Caco-2 (cell line): ENCODE measurements around the gene RNF11. TPM values are rescaled to one million over a fixed set of nuclear protein-coding genes. Genes with fewer than 3 reads are reported as not detected.

ENCODE experiments used
- BruUV-seq: library from RNA; stranded (reverse); fragments of 400-500 nt; replicated peaks from 2 replicates; lab custom pipeline; 2021; lab: Mats Ljungman, UMichigan
- CTCF ChIA-PET: fragments of 300-600 bp; sonication (Branson Sonifier 250); formaldehyde crosslinking; loops from one replicate; lab custom pipeline; 2022; ENCODE audit warnings: antibody characterized with exemption; lab: Charles Lee
- POLR2A ChIA-PET: fragments of 300-600 bp; sonication (Branson Sonifier 250); formaldehyde crosslinking; loops from one replicate; lab custom pipeline; 2022; ENCODE audit warnings: antibody characterized with exemption; lab: Charles Lee
- DNase-seq, 2 experiments: peaks; one replicate each; pipeline versions ENCODE4 v3.0.0 to v3.0.0-alpha.2; 2020 to 2022
- H3K27me3 ChIP-seq: replicated peaks from 2 replicates; pipeline ENCODE4 v1.6.0; 2011; ENCODE audit warnings: low read length; ENCODE audit not compliant: control insufficient read depth, insufficient read depth
- H3K36me3 ChIP-seq: 2 replicates; pipeline ENCODE4 v1.5.1; 2011; ENCODE audit warnings: low read length; ENCODE audit not compliant: control insufficient read depth, insufficient read depth
- H3K4me1 ChIP-seq: fragments of 250-450 bp; sonication (Bioruptor Pico); 2 replicates; pipeline ENCODE4 v1.5.1; 2020; ENCODE audit warnings: mild to moderate bottlenecking
- H3K4me3 ChIP-seq: 2 replicates; pipeline ENCODE4 v1.5.1; 2011; ENCODE audit warnings: low read depth, mild to moderate bottlenecking, control low read depth, low read length
- H3K9me3 ChIP-seq: fragments of 250-450 bp; sonication (Bioruptor Pico); 2 replicates; pipeline ENCODE4 v1.5.1; 2020; ENCODE audit warnings: mild to moderate bottlenecking, moderate library complexity
- H3K27ac Mint-ChIP-seq: one replicate; pipeline ENCODE4 v1.8.0; 2022; ENCODE audit warnings: mixed read lengths; ENCODE audit not compliant: unreplicated experiment
- H3K27me3 Mint-ChIP-seq: one replicate; pipeline ENCODE4 v1.8.0; 2022; ENCODE audit warnings: mixed read lengths; ENCODE audit not compliant: insufficient read depth, unreplicated experiment
- H3K36me3 Mint-ChIP-seq: one replicate; pipeline ENCODE4 v1.8.0; 2022; ENCODE audit warnings: mild to moderate bottlenecking, mixed read lengths; ENCODE audit not compliant: insufficient read depth, unreplicated experiment
- H3K4me1 Mint-ChIP-seq: one replicate; pipeline ENCODE4 v1.8.0; 2022; ENCODE audit warnings: low read depth, mixed read lengths; ENCODE audit not compliant: unreplicated experiment
- H3K4me3 Mint-ChIP-seq: one replicate; pipeline ENCODE4 v1.8.0; 2022; ENCODE audit warnings: mild to moderate bottlenecking, moderate library complexity, mixed read lengths; ENCODE audit not compliant: unreplicated experiment
- H3K9me3 Mint-ChIP-seq: one replicate; pipeline ENCODE4 v1.8.0; 2022; ENCODE audit warnings: mixed read lengths; ENCODE audit not compliant: unreplicated experiment
- CTCF ChIP-seq, 2 experiments: fragments of 200-600 bp in 1 of 2; IDR thresholded peaks; 1 replicate in 1 of 2; 2 replicates in 1 of 2; pipeline versions ENCODE4 v1.5.1 to v1.8.0; 2011 to 2022; ENCODE audit warnings: antibody characterized with exemption in 1 of 2, control low read depth in 1 of 2, inconsistent platforms in 1 of 2, low read depth in 1 of 2, low read length in 1 of 2, mild to moderate bottlenecking in 1 of 2, moderate library complexity in 1 of 2; ENCODE audit not compliant: insufficient read depth in 1 of 2, severe bottlenecking in 1 of 2, unreplicated experiment in 1 of 2
- intact Hi-C: fragments of 100-400 bp; cut with micrococcal nuclease; formaldehyde crosslinking; loops from one replicate; pipeline ENCODE4 v1.10.0; 2022; ENCODE audit not compliant: unreplicated experiment
- total RNA-seq: library from RNA; stranded (reverse); gene quantifications from 2 replicates; pipeline ENCODE4 v1.2.3, GENCODE V29; 2022

RNF11 gene
- total RNA-seq, 1 experiment from 2014 or later, result 44.1 TPM

DNA sequence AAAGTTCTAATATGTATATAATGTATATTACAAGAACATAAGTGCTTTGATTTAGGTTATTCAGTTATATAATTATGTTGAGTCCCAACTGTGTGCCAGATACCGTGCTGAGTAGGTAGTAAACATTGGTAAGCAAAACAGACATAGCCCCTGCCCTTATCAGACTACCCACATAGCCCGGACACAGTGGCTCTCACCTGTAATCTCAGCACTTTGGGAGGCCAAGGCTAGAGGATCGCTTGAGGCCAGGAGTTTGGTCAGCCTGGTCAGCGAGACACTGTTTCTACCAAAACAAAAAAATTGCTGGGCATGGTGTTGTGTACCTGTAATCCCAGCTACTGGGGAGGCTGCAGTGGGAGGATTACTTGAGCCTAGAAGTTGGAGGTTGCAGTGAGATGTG is 30.7 kb downstream of the RNF11 start:
- no peak for TF ChIP-seq CTCF (IDR thresholded peaks at IDR 0.05; ENCODE audit: insufficient read depth in 1 of 2, low read depth in 1 of 2, low read length in 1 of 2, severe bottlenecking in 1 of 2, unreplicated experiment in 1 of 2)
- Histone ChIP-seq H3K27me3 (no peaks in the 10 kb centered on the region), H3K4me3 (no peak overlapping the region), H3K4me1 (no peaks in the 10 kb centered on the region), H3K36me3 (no peaks in the 10 kb centered on the region), H3K9me3 (no peaks in the 10 kb centered on the region)
- ChIA-PET CTCF (no interaction called here), POLR2A (no interaction called here)
- Mint-ChIP-seq H3K9me3 (no peaks in the 10 kb centered on the region), H3K4me3 (no peak overlapping the region), H3K36me3 (no peaks in the 10 kb centered on the region), H3K4me1 (no peaks in the 10 kb centered on the region), H3K27me3 (no peaks in the 10 kb centered on the region), H3K27ac (no peak overlapping the region)
- BruUV-seq, result no TSS peak
- no peak for DNase-seq
- intact Hi-C loops, result no loop called here

- no peaks in the 10 kb centered on the region for H3K27me3 ChIP-seq
- CTCF ChIA-PET, result no interaction called here
- no peak for DNase-seq
- intact Hi-C loops, result no loop called here
- no peaks in the 10 kb centered on the region for H3K36me3 ChIP-seq
- no peaks in the 10 kb centered on the region for H3K4me1 ChIP-seq
- no peaks in the 10 kb centered on the region for H3K4me1 Mint-ChIP-seq
- no peak overlapping the region for H3K4me3 ChIP-seq
- H3K9me3 Mint-ChIP-seq, result no peaks in the 10 kb centered on the region
- H3K27me3 Mint-ChIP-seq, result no peaks in the 10 kb centered on the region
- no peak for TF ChIP-seq CTCF (IDR thresholded peaks at IDR 0.05; ENCODE audit: insufficient read depth in 1 of 2, low read depth in 1 of 2, low read length in 1 of 2, severe bottlenecking in 1 of 2, unreplicated experiment in 1 of 2)
- no peaks in the 10 kb centered on the region for H3K36me3 Mint-ChIP-seq
- POLR2A ChIA-PET, result interaction anchor here (0.5 kb wide), 1 partner anchor 161 kb away, joined by 4 read pairs; no protein-coding TSS in a partner anchor
- no TSS peak for BruUV-seq
- H3K4me3 Mint-ChIP-seq, result no peak overlapping the region
- no peaks in the 10 kb centered on the region for H3K9me3 ChIP-seq
- H3K27ac Mint-ChIP-seq, result no peak overlapping the region
Observed at GRCh38 chr1:51268634-51269033, 32.6 kb downstream of the RNF11 start.

DNA sequence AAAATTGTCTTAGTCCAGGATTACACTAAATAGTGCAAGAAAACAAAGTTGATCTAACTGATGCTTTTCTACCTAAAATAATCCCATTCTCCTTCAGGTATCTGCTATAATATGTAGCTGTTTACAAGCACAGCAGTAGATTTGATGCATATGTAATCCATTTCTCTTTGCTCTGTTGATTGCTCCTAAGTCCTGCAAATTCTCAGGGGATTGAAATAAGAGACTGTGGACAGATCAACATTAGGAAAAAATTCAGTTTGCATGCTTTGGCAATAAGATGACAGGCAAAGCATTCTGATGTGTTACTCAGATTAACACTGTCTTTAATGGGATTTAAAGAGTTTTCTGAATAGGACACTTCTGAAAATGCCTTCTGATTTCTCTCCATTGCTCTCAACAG is 34.7 kb downstream of the RNF11 start:
- Mint-ChIP-seq H3K36me3 (no peaks in the 10 kb centered on the region), H3K27ac (no peak overlapping the region), H3K27me3 (no peaks in the 10 kb centered on the region), H3K4me1 (no peaks in the 10 kb centered on the region), H3K9me3 (no peaks in the 10 kb centered on the region), H3K4me3 (no peak overlapping the region)
- H3K27me3 ChIP-seq, result no peaks in the 10 kb centered on the region
- intact Hi-C loops, result no loop called here
- CTCF ChIA-PET, result no interaction called here
- no TSS peak for BruUV-seq
- POLR2A ChIA-PET, result no interaction called here
- no peaks in the 10 kb centered on the region for H3K36me3 ChIP-seq
- no peaks in the 10 kb centered on the region for H3K9me3 ChIP-seq
- DNase-seq, result no peak
- no peak overlapping the region for H3K4me3 ChIP-seq
- H3K4me1 ChIP-seq, result no peaks in the 10 kb centered on the region
- TF ChIP-seq CTCF (IDR thresholded peaks at IDR 0.05; ENCODE audit: insufficient read depth in 1 of 2, low read depth in 1 of 2, low read length in 1 of 2, severe bottlenecking in 1 of 2, unreplicated experiment in 1 of 2), result no peak
